ENCODE data around the gene ZBTB17. TPM values are rescaled to one million over a fixed set of nuclear protein-coding genes. Genes with fewer than 3 reads are reported as not detected.

Gene ZBTB17
- total RNA-seq, 4 donors from 2014 or later = 33.3 to 113 (median 50.5) TPM

DNA sequence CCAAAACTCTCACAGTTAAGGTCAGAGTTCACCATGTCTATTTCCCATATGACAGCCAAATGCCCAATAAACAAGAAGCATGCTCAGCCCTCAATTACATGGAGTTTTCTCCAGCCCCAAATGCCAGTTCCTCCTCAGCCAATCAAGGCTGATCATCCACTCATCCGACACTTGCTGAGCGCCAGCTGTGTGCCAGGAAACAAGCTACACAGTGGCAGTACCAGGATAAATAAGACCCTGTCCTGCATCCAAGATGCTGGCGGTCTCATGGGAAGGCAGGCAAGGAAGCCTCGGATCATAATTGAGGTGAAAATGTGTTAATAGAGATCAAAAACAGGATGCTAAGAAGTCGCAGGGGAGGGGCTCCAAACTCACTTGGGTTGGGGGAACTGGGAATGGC lies 7.7 kb downstream of the ZBTB17 start:
- H3K27ac ChIP-seq = no peak overlapping the region
- peaks cover 16 to 40% (median 26%) of the 10 kb centered on the region in 4 donors for H3K4me1 ChIP-seq
- in situ Hi-C loops (cut with MboI; ENCODE audit: low pct_ligation_motif_present in 1 of 4, low pct_unique_long_range_greater_than_20kb in 1 of 4, low sequenced_read_pairs in 3 of 4) = no loop called here
- no peak overlapping the region for H3K4me3 ChIP-seq
- 88 to 89% methylated on average over 4 to 5 of the region's 5 CpGs for WGBS, 2 donors (ENCODE audit: low coverage in 1 of 2)
- H3K36me3 ChIP-seq = peaks cover 0 to 12% (median 0%) of the 10 kb centered on the region in 4 donors
- H3K27me3 ChIP-seq = no peaks in the 10 kb centered on the region
- intact Hi-C loops (cut with DNase I; ENCODE audit: low total_unique reads) = loop anchor here (10.0 kb wide), 1 partner anchor 153 kb away; no protein-coding TSS in a partner anchor
- H3K9me3 ChIP-seq = no peaks in the 10 kb centered on the region
- TF ChIP-seq POLR2AphosphoS5 (IDR thresholded peaks at IDR 0.05) = no peak
- no peak for TF ChIP-seq POLR2A (IDR thresholded peaks at IDR 0.05)
- TF ChIP-seq EP300 (IDR thresholded peaks at IDR 0.05; ENCODE audit: low read depth) = no peak
- TF ChIP-seq, protein P1, sequence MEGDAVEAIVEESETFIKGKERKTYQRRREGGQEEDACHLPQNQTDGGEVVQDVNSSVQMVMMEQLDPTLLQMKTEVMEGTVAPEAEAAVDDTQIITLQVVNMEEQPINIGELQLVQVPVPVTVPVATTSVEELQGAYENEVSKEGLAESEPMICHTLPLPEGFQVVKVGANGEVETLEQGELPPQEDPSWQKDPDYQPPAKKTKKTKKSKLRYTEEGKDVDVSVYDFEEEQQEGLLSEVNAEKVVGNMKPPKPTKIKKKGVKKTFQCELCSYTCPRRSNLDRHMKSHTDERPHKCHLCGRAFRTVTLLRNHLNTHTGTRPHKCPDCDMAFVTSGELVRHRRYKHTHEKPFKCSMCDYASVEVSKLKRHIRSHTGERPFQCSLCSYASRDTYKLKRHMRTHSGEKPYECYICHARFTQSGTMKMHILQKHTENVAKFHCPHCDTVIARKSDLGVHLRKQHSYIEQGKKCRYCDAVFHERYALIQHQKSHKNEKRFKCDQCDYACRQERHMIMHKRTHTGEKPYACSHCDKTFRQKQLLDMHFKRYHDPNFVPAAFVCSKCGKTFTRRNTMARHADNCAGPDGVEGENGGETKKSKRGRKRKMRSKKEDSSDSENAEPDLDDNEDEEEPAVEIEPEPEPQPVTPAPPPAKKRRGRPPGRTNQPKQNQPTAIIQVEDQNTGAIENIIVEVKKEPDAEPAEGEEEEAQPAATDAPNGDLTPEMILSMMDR (IDR thresholded peaks at IDR 0.05) = no peak
- DNase-seq = no peak

GRCh38 chr1:15966956-15967344 lies 9.0 kb downstream of the ZBTB17 start:
- peaks cover 16 to 47% (median 29%) of the 10 kb centered on the region in 4 donors for H3K4me1 ChIP-seq
- TF ChIP-seq POLR2AphosphoS5 (IDR thresholded peaks at IDR 0.05) (no peak), POLR2A (IDR thresholded peaks at IDR 0.05) (no peak), EP300 (IDR thresholded peaks at IDR 0.05; ENCODE audit: low read depth) (no peak)
- TF ChIP-seq, protein P1 (IDR thresholded peaks at IDR 0.05) = no peak
- no peak for DNase-seq
- no peaks in the 10 kb centered on the region for H3K27me3 ChIP-seq
- H3K36me3 ChIP-seq = peaks cover 0 to 4% (median 0%) of the 10 kb centered on the region in 4 donors
- 80 to 95% methylated on average over 1 to 6 of the region's 6 CpGs for WGBS, 2 donors (ENCODE audit: low coverage in 1 of 2)
- H3K4me3 ChIP-seq = no peak overlapping the region
- intact Hi-C loops (cut with DNase I; ENCODE audit: low total_unique reads) = loop anchor here (10.0 kb wide), 1 partner anchor 152 kb away; no protein-coding TSS in a partner anchor
- H3K27ac ChIP-seq = no peak overlapping the region
- H3K9me3 ChIP-seq = no peaks in the 10 kb centered on the region
- in situ Hi-C loops (cut with MboI; ENCODE audit: low pct_ligation_motif_present in 1 of 4, low pct_unique_long_range_greater_than_20kb in 1 of 4, low sequenced_read_pairs in 3 of 4) = no loop called here

- peaks cover 16 to 47% (median 29%) of the 10 kb centered on the region in 4 donors for H3K4me1 ChIP-seq
- H3K27ac ChIP-seq = peak overlapping the region; percentile 9 to 61 (median 32)
- in situ Hi-C loops (cut with MboI; ENCODE audit: low pct_ligation_motif_present in 1 of 4, low pct_unique_long_range_greater_than_20kb in 1 of 4, low sequenced_read_pairs in 3 of 4) = no loop called here
Measured at GRCh38 chr1:15966081-15966955, 9.6 kb downstream of the ZBTB17 start.

More at GRCh38 chr1:15966081-15966955, 9.6 kb downstream of the ZBTB17 start:
- Histone ChIP-seq H3K9me3 (no peaks in the 10 kb centered on the region), H3K36me3 (no peaks in the 10 kb centered on the region), H3K27me3 (no peaks in the 10 kb centered on the region), H3K4me3 (no peak overlapping the region)
- WGBS, 2 donors (ENCODE audit: low coverage in 1 of 2) = 56 to 65% methylated on average over 7 to 18 of the region's 18 CpGs
- peak; percentile 37 for DNase-seq
- TF ChIP-seq POLR2AphosphoS5 (IDR thresholded peaks at IDR 0.05) (no peak), EP300 (IDR thresholded peaks at IDR 0.05; ENCODE audit: low read depth) (no peak), POLR2A (IDR thresholded peaks at IDR 0.05) (no peak)
- TF ChIP-seq, protein P1 (IDR thresholded peaks at IDR 0.05) = no peak
- intact Hi-C loops (cut with DNase I; ENCODE audit: low total_unique reads) = loop anchor here (10.0 kb wide), 1 partner anchor 152 kb away; no protein-coding TSS in a partner anchor

Data from transverse colon (tissue), 4 donors.